ENCODE measurements around the gene S100A16. TPM values are rescaled to one million over a fixed set of nuclear protein-coding genes. Genes with fewer than 3 reads are reported as not detected.

S100A16 gene
- total RNA-seq, 1 donor from 2014 or later: 1.1 TPM

- H3K36me3 Mint-ChIP-seq (ENCODE audit: unreplicated experiment): no peaks in the 10 kb centered on the region
- no peak for DNase-seq
- TF ChIP-seq CTCF (IDR thresholded peaks at IDR 0.05; ENCODE audit: partially characterized antibody, unreplicated experiment): no peak
Measured at GRCh38 chr1:153573351-153573750, 39.6 kb downstream of the S100A16 start.

GRCh38 chr1:153572569-153573015 lies 40.3 kb downstream of the S100A16 start:
- H3K4me1 Mint-ChIP-seq (ENCODE audit: low read depth, unreplicated experiment): peaks cover 16% of the 10 kb centered on the region
- TF ChIP-seq CTCF (IDR thresholded peaks at IDR 0.05; ENCODE audit: partially characterized antibody, unreplicated experiment): no peak

More at GRCh38 chr1:153573351-153573750, 39.6 kb downstream of the S100A16 start:
- H3K4me3 Mint-ChIP-seq (ENCODE audit: unreplicated experiment): no peak overlapping the region
- peaks cover 1% of the 10 kb centered on the region for H3K9me3 Mint-ChIP-seq (ENCODE audit: unreplicated experiment)
- peak overlapping the region; percentile 38 for H3K27ac Mint-ChIP-seq (ENCODE audit: unreplicated experiment)
- peaks cover 12% of the 10 kb centered on the region for H3K4me1 Mint-ChIP-seq (ENCODE audit: low read depth, unreplicated experiment)
- no peaks in the 10 kb centered on the region for H3K27me3 Mint-ChIP-seq (ENCODE audit: unreplicated experiment)

GRCh38 chr1:153571706-153572105 lies 41.2 kb downstream of the S100A16 start:
- peak overlapping the region; percentile 2 for H3K4me3 Mint-ChIP-seq (ENCODE audit: unreplicated experiment)
- no peak for TF ChIP-seq CTCF (IDR thresholded peaks at IDR 0.05; ENCODE audit: partially characterized antibody, unreplicated experiment)
- H3K36me3 Mint-ChIP-seq (ENCODE audit: unreplicated experiment): no peaks in the 10 kb centered on the region
- peaks cover 18% of the 10 kb centered on the region for H3K4me1 Mint-ChIP-seq (ENCODE audit: low read depth, unreplicated experiment)
- H3K27me3 Mint-ChIP-seq (ENCODE audit: unreplicated experiment): peaks cover 3% of the 10 kb centered on the region
- H3K9me3 Mint-ChIP-seq (ENCODE audit: unreplicated experiment): peaks cover 3% of the 10 kb centered on the region
- peak overlapping the region; percentile 22 for H3K27ac Mint-ChIP-seq (ENCODE audit: unreplicated experiment)
- DNase-seq: no peak

More at GRCh38 chr1:153572569-153573015, 40.3 kb downstream of the S100A16 start:
- no peak for DNase-seq
- Mint-ChIP-seq H3K27ac (ENCODE audit: unreplicated experiment) (peak overlapping the region; percentile 48), H3K4me3 (ENCODE audit: unreplicated experiment) (no peak overlapping the region), H3K9me3 (ENCODE audit: unreplicated experiment) (peaks cover 3% of the 10 kb centered on the region), H3K36me3 (ENCODE audit: unreplicated experiment) (no peaks in the 10 kb centered on the region), H3K27me3 (ENCODE audit: unreplicated experiment) (peaks cover 2% of the 10 kb centered on the region)

GRCh38 chr1:153570874-153571273 lies 42.1 kb downstream of the S100A16 start:
- Mint-ChIP-seq H3K27me3 (ENCODE audit: unreplicated experiment) (peaks cover 5% of the 10 kb centered on the region), H3K4me3 (ENCODE audit: unreplicated experiment) (no peak overlapping the region), H3K36me3 (ENCODE audit: unreplicated experiment) (no peaks in the 10 kb centered on the region), H3K27ac (ENCODE audit: unreplicated experiment) (no peak overlapping the region), H3K9me3 (ENCODE audit: unreplicated experiment) (peaks cover 5% of the 10 kb centered on the region), H3K4me1 (ENCODE audit: low read depth, unreplicated experiment) (peaks cover 21% of the 10 kb centered on the region)
- DNase-seq: no peak
- no peak for TF ChIP-seq CTCF (IDR thresholded peaks at IDR 0.05; ENCODE audit: partially characterized antibody, unreplicated experiment)

GRCh38 chr1:153569465-153569864 lies 43.5 kb downstream of the S100A16 start:
- Mint-ChIP-seq H3K4me3 (ENCODE audit: unreplicated experiment) (peak overlapping the region; percentile 43), H3K27ac (ENCODE audit: unreplicated experiment) (peak overlapping the region; percentile 80), H3K4me1 (ENCODE audit: low read depth, unreplicated experiment) (peaks cover 25% of the 10 kb centered on the region), H3K9me3 (ENCODE audit: unreplicated experiment) (peaks cover 7% of the 10 kb centered on the region), H3K36me3 (ENCODE audit: unreplicated experiment) (no peaks in the 10 kb centered on the region), H3K27me3 (ENCODE audit: unreplicated experiment) (peaks cover 6% of the 10 kb centered on the region)
- no peak for TF ChIP-seq CTCF (IDR thresholded peaks at IDR 0.05; ENCODE audit: partially characterized antibody, unreplicated experiment)
- no peak for DNase-seq

Measured in glutamatergic neuron (in vitro differentiated cells).